GM23338 (cell line): Measurements from ENCODE around the gene NEURL1. TPM values are rescaled to one million over a fixed set of nuclear protein-coding genes. Genes with fewer than 3 reads are reported as not detected.

Experiments used
- ATAC-seq: fragments of 200-7000 bp; cut with Tn5 transposase; 3 replicates; pipeline ENCODE4 v1.9.1; 2020
- DNase-seq: peaks from one replicate; pipeline ENCODE4 v3.0.0-alpha.2; 2015; ENCODE audit warnings: low spot score
- H2AFZ ChIP-seq: fragments of 200-600 bp; sonication (generic); 2 replicates; pipeline ENCODE4 v1.8.0; 2016; ENCODE audit warnings: antibody characterized with exemption, mild to moderate bottlenecking, moderate library complexity
- H3F3A ChIP-seq: fragments of 200-600 bp; sonication (generic); replicated peaks from 2 replicates; pipeline ENCODE4 v1.8.0; 2017; ENCODE audit warnings: antibody characterized with exemption, mixed run types, low read depth
- H3K27ac ChIP-seq: fragments of 200-600 bp; sonication (generic); 2 replicates; pipeline ENCODE4 v1.6.1; 2016; ENCODE audit warnings: low read depth
- H3K27me3 ChIP-seq: fragments of 200-600 bp; sonication (generic); 2 replicates; pipeline ENCODE4 v1.8.0; 2016; ENCODE audit warnings: mild to moderate bottlenecking, mixed run types, moderate library complexity; ENCODE audit not compliant: insufficient read depth
- H3K36me3 ChIP-seq: fragments of 200-600 bp; sonication (generic); 2 replicates; pipeline ENCODE4 v1.8.0; 2016; ENCODE audit warnings: mild to moderate bottlenecking; ENCODE audit not compliant: insufficient read depth
- H3K4me1 ChIP-seq: fragments of 200-600 bp; sonication (generic); 2 replicates; pipeline ENCODE4 v1.8.0; 2016; ENCODE audit warnings: mild to moderate bottlenecking, moderate library complexity; ENCODE audit not compliant: insufficient read depth
- H3K4me2 ChIP-seq: fragments of 200-600 bp; sonication (generic); 2 replicates; pipeline ENCODE4 v1.7.1; 2017; ENCODE audit warnings: mixed run types
- H3K4me3 ChIP-seq: fragments of 200-600 bp; sonication (generic); 2 replicates; pipeline ENCODE4 v1.6.1; 2016; ENCODE audit warnings: mixed run types
- H3K79me2 ChIP-seq: fragments of 200-600 bp; sonication (generic); replicated peaks from 2 replicates; pipeline ENCODE4 v1.8.0; 2017; ENCODE audit warnings: mild to moderate bottlenecking; ENCODE audit not compliant: insufficient read depth
- H3K9me2 ChIP-seq: fragments of 200-600 bp; sonication (generic); 2 replicates; pipeline ENCODE4 v1.8.0; 2017; ENCODE audit not compliant: insufficient read depth
- H4K20me1 ChIP-seq: fragments of 200-600 bp; sonication (generic); replicated peaks from 2 replicates; pipeline ENCODE4 v1.8.0; 2017; ENCODE audit warnings: mild to moderate bottlenecking; ENCODE audit not compliant: insufficient read depth
- H3K27ac Mint-ChIP-seq: 2 replicates; pipeline ENCODE4 v1.8.0; 2020; ENCODE audit warnings: inconsistent platforms, mild to moderate bottlenecking, moderate library complexity, mixed read lengths
- H3K27me3 Mint-ChIP-seq: 3 replicates; pipeline ENCODE4 v1.8.0; 2022; ENCODE audit warnings: low read depth, mild to moderate bottlenecking, moderate library complexity, mixed read lengths, inconsistent platforms; ENCODE audit not compliant: insufficient read depth, poor library complexity
- H3K36me3 Mint-ChIP-seq: 3 replicates; pipeline ENCODE4 v1.8.0; 2021; ENCODE audit warnings: low read depth, mild to moderate bottlenecking, inconsistent platforms, moderate library complexity, mixed read lengths
- H3K4me1 Mint-ChIP-seq: 3 replicates; pipeline ENCODE4 v1.8.0; 2020; ENCODE audit warnings: mild to moderate bottlenecking, inconsistent platforms, mixed read lengths
- H3K4me3 Mint-ChIP-seq: 3 replicates; pipeline ENCODE4 v1.8.0; 2021; ENCODE audit warnings: moderate library complexity, mild to moderate bottlenecking, inconsistent platforms, mixed read lengths
- H3K9me3 Mint-ChIP-seq: 3 replicates; pipeline ENCODE4 v1.8.0; 2020; ENCODE audit warnings: moderate library complexity, mild to moderate bottlenecking, inconsistent platforms, mixed read lengths
- EZH2phosphoT487 ChIP-seq: fragments of 200-600 bp; sonication (generic); IDR thresholded peaks from one replicate; pipeline ENCODE4 v1.8.1; 2018; ENCODE audit warnings: antibody characterized with exemption; ENCODE audit not compliant: unreplicated experiment
- JUNB ChIP-seq: IDR thresholded peaks from one replicate; pipeline ENCODE4 v1.6.1; 2016; ENCODE audit warnings: antibody characterized with exemption; ENCODE audit not compliant: unreplicated experiment
- NANOG ChIP-seq: IDR thresholded peaks from 2 replicates; pipeline ENCODE4 v1.6.1; 2016; ENCODE audit warnings: antibody characterized with exemption, borderline replicate concordance
- REST ChIP-seq: IDR thresholded peaks from one replicate; pipeline ENCODE4 v1.6.1; 2018; ENCODE audit warnings: antibody characterized with exemption; ENCODE audit not compliant: unreplicated experiment
- STAT1 ChIP-seq: IDR thresholded peaks from one replicate; pipeline ENCODE4 v1.6.1; 2016; ENCODE audit warnings: antibody characterized with exemption; ENCODE audit not compliant: unreplicated experiment
- ZNF114 ChIP-seq: fragments of 250-450 bp; sonication (Bioruptor Pico); IDR thresholded peaks from 2 replicates; pipeline ENCODE4 v1.5.0; 2020; ENCODE audit warnings: mild to moderate bottlenecking, moderate library complexity
- ZNF331 ChIP-seq: fragments of 250-450 bp; sonication (Bioruptor Pico); IDR thresholded peaks from 2 replicates; pipeline ENCODE4 v1.5.0; 2020; ENCODE audit warnings: low read depth, mild to moderate bottlenecking, moderate library complexity
- polyA plus RNA-seq: library from polyadenylated mRNA; unstranded; fragments of >200 nt; fragmentation: Nextera tagmentation; extraction: Ambion mirVana; gene quantifications from 2 replicates; pipeline ENCODE4 v1.2.1, GENCODE V29; 2016
- total RNA-seq: library from RNA; depleted of rRNA; stranded (reverse); fragments of >200 nt; shearing (Covaris generic); gene quantifications from 2 replicates; pipeline ENCODE4 v1.2.3, GENCODE V29; 2014
- TF ChIP-seq, protein P1 (sequence below), 2 experiments: fragments of 200-600 bp in 1 of 2; sonication (generic) in 1 of 2; conservative IDR thresholded peaks; 2 replicates each; pipeline versions ENCODE4 v1.5.1 to v1.6.1; 2016 to 2017; ENCODE audit warnings: antibody characterized with exemption in 2 of 2, low read depth in 2 of 2, mild to moderate bottlenecking in 2 of 2, moderate library complexity in 1 of 2
- TF ChIP-seq, protein P2 (sequence below): IDR thresholded peaks from 2 replicates; pipeline ENCODE4 v1.6.1; 2016; ENCODE audit warnings: antibody characterized with exemption

NEURL1 gene
- total and polyA plus RNA-seq, 2 experiments from 2014 or later: 0.82 to 1.1 TPM

DNA sequence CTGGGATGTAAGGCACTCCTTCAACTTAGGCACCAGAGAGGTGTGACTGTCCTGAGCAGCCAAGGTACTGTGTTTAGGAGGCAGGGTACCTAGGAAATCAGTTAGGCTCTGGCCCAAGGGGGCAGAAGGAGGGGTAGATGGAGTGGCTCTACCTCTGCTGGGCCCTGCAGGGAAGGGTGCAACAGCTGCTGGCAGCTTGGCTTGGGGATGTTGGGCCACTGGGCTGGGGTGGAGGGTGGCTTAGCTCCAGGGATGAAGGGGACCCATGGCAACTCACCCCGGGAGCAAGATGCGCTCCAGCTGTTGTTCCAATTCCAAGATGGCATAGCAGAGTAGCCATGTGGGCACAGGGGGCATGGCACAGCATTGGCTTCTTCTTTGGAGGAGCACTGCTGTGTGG, 42.1 kb downstream of the NEURL1 start:
- Histone ChIP-seq H3K36me3 (no peaks in the 10 kb centered on the region), H3K27me3 (no peaks in the 10 kb centered on the region), H3F3A (no peaks in the 10 kb centered on the region), H3K4me3 (no peak overlapping the region), H3K27ac (no peak overlapping the region), H2AFZ (no peak overlapping the region), H4K20me1 (no peaks in the 10 kb centered on the region), H3K4me2 (no peak overlapping the region), H3K9me2 (no peaks in the 10 kb centered on the region), H3K79me2 (no peaks in the 10 kb centered on the region), H3K4me1 (no peaks in the 10 kb centered on the region)
- no peaks in the 10 kb centered on the region; the same call in 2 of the 3 replicates for H3K4me1 Mint-ChIP-seq
- no peak overlapping the region for H3K27ac Mint-ChIP-seq
- H3K36me3 Mint-ChIP-seq: no peaks in the 10 kb centered on the region
- DNase-seq (no peak), ATAC-seq (no peak)
- peaks cover 17% of the 10 kb centered on the region; the same call in 2 of the 3 replicates for H3K9me3 Mint-ChIP-seq
- TF ChIP-seq, protein P1, sequence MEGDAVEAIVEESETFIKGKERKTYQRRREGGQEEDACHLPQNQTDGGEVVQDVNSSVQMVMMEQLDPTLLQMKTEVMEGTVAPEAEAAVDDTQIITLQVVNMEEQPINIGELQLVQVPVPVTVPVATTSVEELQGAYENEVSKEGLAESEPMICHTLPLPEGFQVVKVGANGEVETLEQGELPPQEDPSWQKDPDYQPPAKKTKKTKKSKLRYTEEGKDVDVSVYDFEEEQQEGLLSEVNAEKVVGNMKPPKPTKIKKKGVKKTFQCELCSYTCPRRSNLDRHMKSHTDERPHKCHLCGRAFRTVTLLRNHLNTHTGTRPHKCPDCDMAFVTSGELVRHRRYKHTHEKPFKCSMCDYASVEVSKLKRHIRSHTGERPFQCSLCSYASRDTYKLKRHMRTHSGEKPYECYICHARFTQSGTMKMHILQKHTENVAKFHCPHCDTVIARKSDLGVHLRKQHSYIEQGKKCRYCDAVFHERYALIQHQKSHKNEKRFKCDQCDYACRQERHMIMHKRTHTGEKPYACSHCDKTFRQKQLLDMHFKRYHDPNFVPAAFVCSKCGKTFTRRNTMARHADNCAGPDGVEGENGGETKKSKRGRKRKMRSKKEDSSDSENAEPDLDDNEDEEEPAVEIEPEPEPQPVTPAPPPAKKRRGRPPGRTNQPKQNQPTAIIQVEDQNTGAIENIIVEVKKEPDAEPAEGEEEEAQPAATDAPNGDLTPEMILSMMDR (conservative IDR thresholded peaks at IDR 0.05; ENCODE audit: low read depth in 2 of 2): no peak
- TF ChIP-seq, protein P2, sequence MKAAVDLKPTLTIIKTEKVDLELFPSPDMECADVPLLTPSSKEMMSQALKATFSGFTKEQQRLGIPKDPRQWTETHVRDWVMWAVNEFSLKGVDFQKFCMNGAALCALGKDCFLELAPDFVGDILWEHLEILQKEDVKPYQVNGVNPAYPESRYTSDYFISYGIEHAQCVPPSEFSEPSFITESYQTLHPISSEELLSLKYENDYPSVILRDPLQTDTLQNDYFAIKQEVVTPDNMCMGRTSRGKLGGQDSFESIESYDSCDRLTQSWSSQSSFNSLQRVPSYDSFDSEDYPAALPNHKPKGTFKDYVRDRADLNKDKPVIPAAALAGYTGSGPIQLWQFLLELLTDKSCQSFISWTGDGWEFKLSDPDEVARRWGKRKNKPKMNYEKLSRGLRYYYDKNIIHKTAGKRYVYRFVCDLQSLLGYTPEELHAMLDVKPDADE: no peak
- TF ChIP-seq STAT1 (no peak), REST (no peak)
- H3K4me3 Mint-ChIP-seq: no peak overlapping the region
- peaks cover 4% of the 10 kb centered on the region for H3K27me3 Mint-ChIP-seq

DNA sequence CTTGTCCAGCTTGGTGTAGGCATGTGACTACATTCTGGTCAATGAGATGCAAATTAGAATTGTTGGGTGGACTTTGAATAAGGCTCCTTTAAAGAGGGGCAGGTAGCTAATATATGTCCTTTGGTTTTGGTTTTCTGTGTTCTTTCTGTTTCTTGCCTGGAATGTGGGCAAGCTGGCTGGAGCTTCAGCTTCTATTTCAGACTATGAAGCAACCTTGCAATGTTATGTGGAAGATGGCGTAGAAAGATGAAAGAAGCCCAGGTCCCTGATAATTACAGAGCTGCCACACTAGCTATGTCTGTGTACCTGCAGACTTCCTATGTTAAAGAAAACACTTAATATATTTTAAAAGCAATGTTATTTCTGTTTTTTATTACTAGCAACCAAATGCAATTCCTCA, 46.2 kb downstream of the NEURL1 start:
- Mint-ChIP-seq H3K36me3 (no peaks in the 10 kb centered on the region), H3K4me3 (no peak overlapping the region), H3K27me3 (peaks cover 19% of the 10 kb centered on the region), H3K4me1 (peaks cover 18% of the 10 kb centered on the region), H3K27ac (no peak overlapping the region), H3K9me3 (no peaks in the 10 kb centered on the region)
- no peaks in the 10 kb centered on the region for H3F3A ChIP-seq
- peaks cover 13% of the 10 kb centered on the region; the same call in 1 of the 2 replicates for H3K4me1 ChIP-seq
- DNase-seq (no peak), ATAC-seq (no peak)
- no peak overlapping the region for H3K27ac ChIP-seq
- H4K20me1 ChIP-seq: no peaks in the 10 kb centered on the region
- no peak overlapping the region for H2AFZ ChIP-seq
- no peak overlapping the region for H3K4me3 ChIP-seq
- no peak overlapping the region for H3K4me2 ChIP-seq
- no peaks in the 10 kb centered on the region for H3K36me3 ChIP-seq
- H3K79me2 ChIP-seq: no peaks in the 10 kb centered on the region
- 0 out of 2 replicates have a peak, but pooled peaks cover 4% of the 10 kb centered on the region for H3K9me2 ChIP-seq
- no peaks in the 10 kb centered on the region for H3K27me3 ChIP-seq
- TF ChIP-seq STAT1: no peak
- no peak for TF ChIP-seq EZH2phosphoT487
- no peak for TF ChIP-seq NANOG
- no peak for TF ChIP-seq JUNB
- no peak for TF ChIP-seq ZNF331 (CRISPR knock-in tag)
- TF ChIP-seq, protein P1 (conservative IDR thresholded peaks at IDR 0.05; ENCODE audit: low read depth in 2 of 2): no peak
- TF ChIP-seq ZNF114: no peak
